ENCODE results near the gene SPP1.

DNA sequence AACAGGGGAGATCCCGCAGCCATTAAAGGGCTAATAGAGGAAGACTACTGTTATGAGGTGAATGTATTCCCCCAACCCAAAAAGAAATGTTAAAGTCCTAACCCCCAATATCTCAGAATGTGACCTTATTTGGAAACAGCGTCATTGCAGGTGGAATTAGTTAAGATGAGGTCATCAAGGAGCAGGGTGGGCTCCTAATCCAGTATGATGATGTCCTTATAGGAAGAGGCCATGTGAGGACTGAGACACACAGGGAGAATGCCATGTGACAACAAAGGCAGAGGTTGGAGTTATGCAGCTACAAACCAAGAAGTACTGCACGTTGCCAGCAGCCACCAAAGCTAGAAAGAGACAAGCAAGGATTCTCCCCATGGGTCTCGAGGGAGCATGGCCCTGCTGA is 14.3 kb downstream of the SPP1 start:
- TF ChIP-seq EZH2 (IDR thresholded peaks at IDR 0.05): no peak
- no peak for TF ChIP-seq POLR2AphosphoS5 (IDR thresholded peaks at IDR 0.05; ENCODE audit: borderline replicate concordance, low read depth, low read length)

All from SK-N-MC (cell line).